DMS79 treated with DMSO at 0.1 percent for 48 hours (cell line): ENCODE data around the gene JARID2.

Experiments used
- DNase-seq: peaks from one replicate; lab custom pipeline; 2025; lab: John Stamatoyannopoulos, UW

Gene JARID2

GRCh38 chr6:15247500-15248450 lies 1.9 kb downstream of the JARID2 start:
- peak; percentile 15 for DNase-seq

- peak; percentile 43 for DNase-seq
Measured at GRCh38 chr6:15248451-15249370, 2.8 kb downstream of the JARID2 start.

GRCh38 chr6:15249371-15250019 lies 3.6 kb downstream of the JARID2 start:
- no peak for DNase-seq

DNA sequence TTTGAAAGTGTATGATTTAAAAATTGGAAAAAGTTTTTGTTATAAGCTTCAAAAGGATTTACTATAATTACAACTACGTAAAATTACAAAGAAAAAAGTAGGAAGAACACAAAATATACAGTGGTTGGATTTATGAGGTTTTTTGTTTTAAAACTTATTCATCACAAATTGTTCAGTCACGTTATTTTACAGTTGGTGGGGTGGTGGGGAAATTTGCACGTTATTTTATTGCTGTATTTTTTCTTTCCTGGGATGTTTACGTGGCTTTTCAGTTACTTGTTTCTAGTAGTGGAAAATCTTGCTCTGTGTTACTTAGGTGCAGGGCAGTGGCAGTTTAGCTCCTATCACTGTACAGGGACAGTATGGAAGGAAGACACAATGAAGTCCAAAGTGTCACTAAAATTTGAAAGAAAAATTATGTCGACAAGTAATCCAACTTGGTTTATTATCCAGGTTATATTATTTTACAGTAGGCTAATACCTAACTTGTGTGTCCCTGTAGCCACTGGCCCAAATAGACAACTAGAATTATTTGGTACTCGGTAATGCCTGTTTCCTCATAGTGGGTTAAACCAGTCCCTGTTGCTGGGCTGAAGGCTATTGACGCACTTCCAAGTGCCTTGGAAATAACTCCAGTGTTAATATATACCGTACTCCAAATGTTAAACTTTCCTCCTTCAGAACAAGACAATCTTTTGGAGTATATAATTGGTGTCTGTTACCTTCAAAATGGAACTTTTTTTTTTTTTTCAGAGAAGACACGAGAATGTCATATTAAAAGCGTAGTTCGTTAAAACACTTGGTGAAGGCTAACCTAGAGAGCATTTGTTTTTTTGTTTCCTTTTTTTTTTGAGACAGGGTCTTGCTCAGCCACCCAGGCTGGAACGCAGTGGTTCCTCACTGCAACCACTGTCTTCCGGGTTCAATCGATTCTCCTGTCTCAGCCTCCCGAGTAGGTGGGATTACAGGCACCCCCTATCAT lies 4.6 kb downstream of the JARID2 start:
- DNase-seq = no peak

- DNase-seq = no peak
Measured at GRCh38 chr6:15252195-15252594, 6.3 kb downstream of the JARID2 start.

GRCh38 chr6:15253203-15254022 lies 7.5 kb downstream of the JARID2 start:
- DNase-seq = no peak

DNA sequence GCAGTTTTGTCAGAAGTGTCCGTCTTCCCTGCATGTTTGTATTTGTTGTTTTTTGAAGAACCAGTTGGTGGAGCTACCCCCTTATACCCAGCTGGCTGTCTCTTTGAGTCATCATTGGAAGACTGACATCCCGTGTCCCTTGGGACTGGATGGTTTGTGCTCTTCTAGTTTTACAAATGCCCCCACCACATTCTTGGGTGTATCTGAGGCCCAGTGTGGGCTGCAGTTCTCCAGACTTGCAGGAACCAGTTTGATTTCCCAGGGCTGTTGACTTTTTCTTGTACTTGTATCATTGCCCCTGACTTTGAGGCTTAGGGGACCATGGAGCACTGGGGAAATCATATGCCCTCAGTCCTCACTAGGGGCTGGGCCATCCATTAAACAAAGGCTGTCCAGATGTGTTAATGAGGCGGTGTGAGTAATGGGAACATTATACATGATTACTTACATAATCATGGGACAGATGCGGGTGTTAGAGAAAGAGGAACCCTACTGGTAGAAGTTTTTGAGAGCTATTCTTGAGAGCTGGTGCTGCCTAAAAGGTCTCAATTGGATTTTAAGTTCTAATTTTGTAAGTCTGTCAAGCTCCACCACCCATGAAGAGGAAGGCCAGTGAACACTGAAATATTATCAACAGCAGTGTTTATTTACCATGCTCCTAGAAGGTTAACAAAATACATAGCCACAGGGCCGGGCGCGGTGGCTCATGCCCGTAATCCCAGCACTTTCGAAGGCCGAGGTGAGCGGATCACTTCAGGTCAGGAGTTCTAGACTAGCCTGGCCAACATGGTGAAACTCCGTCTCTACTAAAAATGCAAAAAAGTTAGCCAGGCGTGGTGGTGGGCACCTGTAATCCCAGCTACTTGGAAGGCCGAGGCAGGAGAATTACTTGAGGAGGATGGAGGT lies 8.5 kb downstream of the JARID2 start:
- DNase-seq = peak; percentile 6

- no peak for DNase-seq
Measured at GRCh38 chr6:15255481-15255880, 9.6 kb downstream of the JARID2 start.

DNA sequence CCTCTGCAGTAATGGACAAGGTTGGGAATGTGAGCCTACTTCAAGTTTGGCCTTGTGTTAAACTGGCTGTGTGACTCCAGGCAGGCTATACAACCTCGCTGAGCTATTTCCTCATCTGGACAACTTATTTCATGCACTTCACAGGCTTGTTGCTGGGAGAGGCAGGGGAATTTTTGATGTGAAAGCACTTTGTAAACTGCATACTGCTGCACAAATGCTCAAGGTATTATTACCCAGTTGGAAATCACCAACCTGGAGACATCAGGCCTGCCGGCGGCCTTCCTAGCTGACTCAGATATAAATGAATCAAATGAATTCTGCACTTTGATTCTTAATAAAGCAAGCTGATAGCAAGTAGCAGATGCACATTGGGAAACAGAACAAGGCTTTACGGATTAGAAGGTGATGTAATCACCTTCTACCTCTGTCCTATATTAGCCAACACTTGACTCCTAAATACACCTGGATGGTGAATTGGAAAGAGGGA lies 10.1 kb downstream of the JARID2 start:
- DNase-seq = no peak

DNA sequence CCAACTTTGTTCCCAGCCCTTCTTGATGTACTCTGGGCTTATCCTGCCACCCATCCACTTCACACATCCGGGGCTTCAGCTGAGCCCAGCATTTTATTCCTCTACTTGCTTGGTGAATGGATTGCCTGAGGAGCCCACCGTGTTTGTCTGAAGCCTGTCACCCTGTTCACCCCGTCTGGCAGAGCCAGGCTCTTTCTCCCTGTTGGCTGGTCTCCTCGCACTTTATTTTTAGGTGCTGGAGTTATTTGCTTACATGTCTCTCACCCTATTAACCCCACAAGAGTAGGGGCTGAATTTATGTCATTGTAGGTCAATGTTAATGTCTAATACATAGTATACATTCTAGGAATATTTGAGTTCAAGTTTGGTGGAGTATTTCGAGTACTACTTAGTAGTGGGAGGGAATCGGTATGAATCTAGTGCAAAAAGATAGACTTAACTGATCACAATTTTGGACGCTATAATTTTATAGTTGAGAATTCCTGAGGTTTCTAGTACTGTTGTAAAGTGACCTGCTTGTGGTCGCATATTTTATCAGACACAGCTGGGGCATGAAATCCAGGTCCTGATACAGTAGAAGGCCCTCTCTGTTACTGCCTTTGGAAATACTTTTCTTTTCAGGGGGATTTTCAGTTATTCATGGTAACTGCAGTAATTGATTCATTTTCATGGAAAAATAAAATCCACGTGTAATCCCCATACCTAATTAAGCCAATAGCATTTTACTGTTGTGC lies 10.8 kb downstream of the JARID2 start:
- DNase-seq = no peak

DNA sequence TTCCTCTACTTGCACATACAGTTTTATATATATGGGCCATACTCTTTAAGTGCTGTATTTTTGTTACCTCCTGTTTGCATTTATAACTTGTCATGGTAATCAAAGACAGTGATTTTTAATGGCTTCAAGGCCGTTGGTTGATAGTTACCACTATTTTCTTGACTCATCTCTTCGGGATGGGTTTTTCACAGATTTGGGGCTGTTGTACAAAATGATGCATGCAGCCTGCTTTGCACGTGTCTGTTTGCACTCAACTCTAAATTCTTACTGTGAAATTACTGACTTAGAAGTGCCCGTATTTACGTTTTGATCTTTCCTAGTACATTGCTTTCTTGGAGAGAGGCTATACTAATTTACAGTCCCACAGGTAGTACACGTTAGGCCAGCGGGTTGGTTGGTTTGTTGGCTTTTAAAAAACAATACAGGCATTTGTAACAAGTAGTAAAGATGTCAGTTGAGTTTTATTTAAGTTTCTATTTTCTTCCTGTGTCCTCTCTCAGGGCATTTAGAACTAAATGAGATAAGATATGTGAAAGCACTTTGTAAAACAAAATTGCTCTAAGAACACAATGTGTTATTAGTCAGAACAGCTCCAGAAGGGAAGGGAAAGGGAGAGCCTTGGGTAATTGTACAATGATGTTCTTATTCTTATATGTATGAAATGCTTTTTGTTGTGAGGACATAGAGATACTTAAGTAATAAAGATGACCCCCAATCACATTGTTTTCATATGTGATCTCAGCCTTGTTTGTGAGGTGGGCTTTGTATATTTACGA lies 11.7 kb downstream of the JARID2 start:
- DNase-seq = no peak

DNA sequence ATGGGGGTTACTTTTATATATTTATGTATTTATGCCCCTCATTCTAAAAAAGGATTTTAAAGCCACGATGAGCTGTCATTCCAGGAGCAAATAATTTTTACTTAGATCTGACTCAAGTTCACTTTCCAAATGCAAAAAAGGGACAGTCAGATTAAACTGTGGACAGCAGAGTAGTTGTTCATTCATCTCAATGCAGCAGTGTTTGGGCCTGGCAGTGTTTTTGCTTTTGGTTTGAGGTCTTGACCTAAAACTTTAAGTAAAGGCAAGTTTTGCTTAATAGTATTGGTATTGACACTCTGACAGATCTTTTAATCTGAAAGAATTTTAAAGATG lies 13.9 kb downstream of the JARID2 start:
- no peak for DNase-seq

DNA sequence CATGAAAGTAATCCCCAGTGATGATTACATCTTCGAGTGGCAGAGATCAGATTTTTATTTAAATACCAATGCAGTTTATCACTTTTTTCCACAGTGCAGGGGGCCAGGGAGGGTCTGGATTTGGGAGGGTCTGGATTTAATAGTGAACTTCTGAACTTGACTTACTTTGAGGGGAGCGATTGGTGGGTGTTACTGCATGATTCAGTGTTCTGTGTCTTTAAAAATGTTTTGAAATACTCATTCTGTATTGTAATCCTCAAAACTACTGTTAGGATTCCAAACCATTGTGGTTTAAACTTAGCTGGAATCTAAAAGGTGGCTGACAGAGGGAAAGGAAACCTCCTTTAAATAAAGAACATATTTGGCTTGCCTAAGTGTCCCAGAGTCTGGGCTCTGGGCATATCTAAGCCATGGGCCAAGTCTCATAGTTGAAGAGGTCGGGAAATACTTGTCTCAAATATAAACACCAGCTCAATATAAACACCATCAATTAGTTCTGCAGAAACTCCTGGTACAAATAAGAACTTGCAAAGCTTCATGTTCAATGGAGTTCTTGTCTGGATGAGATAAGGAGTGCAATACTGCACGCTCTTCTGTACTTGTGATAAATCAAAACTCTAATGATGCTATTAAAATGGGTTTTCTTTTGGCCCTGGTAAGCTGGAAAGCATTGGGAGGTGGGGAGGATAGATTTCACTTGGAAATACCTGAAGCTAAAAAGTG lies 14.4 kb downstream of the JARID2 start:
- DNase-seq = no peak

GRCh38 chr6:15263780-15264374 lies 18.0 kb downstream of the JARID2 start:
- DNase-seq = no peak

DNA sequence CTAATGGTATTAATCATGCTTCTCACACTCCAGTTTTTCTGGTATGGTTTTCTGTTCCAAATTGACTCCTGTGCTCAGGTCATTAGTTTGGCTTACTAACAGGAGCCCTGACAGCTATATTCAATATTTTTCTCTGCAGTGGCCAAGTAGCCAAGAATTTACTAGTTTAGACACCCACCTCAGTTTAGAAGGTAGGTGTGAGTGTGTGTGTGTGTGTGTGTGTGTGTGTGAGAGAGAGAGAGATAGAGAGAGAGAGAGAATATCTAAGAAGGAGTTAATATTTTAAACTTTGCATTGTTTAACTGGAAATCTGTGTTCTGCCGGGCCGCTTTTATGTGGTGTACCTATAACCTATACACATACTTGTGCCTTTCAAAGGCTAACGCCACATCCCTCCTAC lies 18.5 kb downstream of the JARID2 start:
- no peak for DNase-seq
